Esophagus muscularis mucosa (tissue), 3 donors: ENCODE measurements around the gene HTRA2.

Experiments
- POLR2A ChIP-seq: fragments of 450-650 bp; IDR thresholded peaks from one replicate; pipeline ENCODE4 v1.6.1; 2017; ENCODE audit warnings: antibody characterized with exemption, moderate library complexity, mild to moderate bottlenecking, low read depth
- POLR2AphosphoS5 ChIP-seq, 2 donors: sonication (generic); formaldehyde crosslinking; IDR thresholded peaks; one replicate each; pipeline ENCODE4 v1.6.1; 2017; ENCODE audit warnings: antibody characterized with exemption in 2 of 2
- TF ChIP-seq, protein P1 (sequence below), 3 experiments: fragments of 200-600 bp in 2 of 3; fragments of 450-650 bp in 1 of 3; sonication (generic) in 2 of 3; IDR thresholded peaks; one replicate each; pipeline ENCODE4 v1.5.1; 2017 to 2019; ENCODE audit warnings: antibody characterized with exemption in 3 of 3, mild to moderate bottlenecking in 2 of 3, moderate library complexity in 1 of 3

DNA sequence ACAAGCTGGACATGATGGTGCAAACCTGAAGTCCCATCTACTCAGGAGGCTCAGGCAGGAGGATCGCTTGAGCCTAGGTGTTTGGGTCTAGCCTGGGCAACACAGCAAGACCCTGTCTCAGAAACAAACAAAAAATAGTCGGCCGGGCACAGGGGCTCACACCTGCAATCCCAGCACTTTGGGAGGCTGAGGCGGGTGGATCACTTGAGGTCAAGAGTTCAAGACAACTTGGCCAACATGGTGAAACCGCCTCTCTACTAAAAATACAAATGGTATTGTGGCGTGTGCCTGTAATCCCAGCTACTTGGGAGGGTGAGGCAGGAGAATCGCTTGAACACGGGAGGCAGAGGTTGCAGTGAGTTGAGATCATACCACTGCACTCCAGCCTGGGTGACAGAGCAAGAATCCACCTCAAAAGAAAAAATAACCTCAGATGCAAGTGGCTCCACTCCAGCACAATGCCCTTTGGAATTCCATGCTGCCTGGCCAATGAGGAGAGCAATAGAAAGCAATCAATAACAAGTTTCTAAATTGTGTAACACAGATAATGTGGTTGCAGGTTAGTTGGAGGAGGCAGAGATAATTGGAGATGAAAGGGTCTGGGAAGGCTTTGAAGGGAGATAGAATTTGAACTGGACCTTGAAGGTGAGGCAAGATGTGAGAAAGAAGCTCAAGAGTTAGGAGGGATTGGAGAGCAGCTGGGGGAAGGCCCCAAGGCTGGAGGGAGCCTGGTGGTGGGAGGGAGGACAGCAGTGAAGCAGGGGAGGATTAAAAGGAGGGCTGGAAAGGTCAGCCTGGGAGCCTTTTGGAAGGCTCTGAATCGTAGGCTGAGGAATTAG lies 40.9 kb upstream of the HTRA2 start:
- TF ChIP-seq, protein P1, sequence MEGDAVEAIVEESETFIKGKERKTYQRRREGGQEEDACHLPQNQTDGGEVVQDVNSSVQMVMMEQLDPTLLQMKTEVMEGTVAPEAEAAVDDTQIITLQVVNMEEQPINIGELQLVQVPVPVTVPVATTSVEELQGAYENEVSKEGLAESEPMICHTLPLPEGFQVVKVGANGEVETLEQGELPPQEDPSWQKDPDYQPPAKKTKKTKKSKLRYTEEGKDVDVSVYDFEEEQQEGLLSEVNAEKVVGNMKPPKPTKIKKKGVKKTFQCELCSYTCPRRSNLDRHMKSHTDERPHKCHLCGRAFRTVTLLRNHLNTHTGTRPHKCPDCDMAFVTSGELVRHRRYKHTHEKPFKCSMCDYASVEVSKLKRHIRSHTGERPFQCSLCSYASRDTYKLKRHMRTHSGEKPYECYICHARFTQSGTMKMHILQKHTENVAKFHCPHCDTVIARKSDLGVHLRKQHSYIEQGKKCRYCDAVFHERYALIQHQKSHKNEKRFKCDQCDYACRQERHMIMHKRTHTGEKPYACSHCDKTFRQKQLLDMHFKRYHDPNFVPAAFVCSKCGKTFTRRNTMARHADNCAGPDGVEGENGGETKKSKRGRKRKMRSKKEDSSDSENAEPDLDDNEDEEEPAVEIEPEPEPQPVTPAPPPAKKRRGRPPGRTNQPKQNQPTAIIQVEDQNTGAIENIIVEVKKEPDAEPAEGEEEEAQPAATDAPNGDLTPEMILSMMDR (IDR thresholded peaks at IDR 0.05): no peak
- TF ChIP-seq POLR2AphosphoS5 (IDR thresholded peaks at IDR 0.05) (no peak), POLR2A (no peak)
